ENCODE measurements around the gene PARP6.
"Not testable (repeated sequence)": the region's sequence is repeated elsewhere in the genome, so short reads cannot be mapped to it uniquely, and the experiment has no call there.

Gene PARP6

DNA sequence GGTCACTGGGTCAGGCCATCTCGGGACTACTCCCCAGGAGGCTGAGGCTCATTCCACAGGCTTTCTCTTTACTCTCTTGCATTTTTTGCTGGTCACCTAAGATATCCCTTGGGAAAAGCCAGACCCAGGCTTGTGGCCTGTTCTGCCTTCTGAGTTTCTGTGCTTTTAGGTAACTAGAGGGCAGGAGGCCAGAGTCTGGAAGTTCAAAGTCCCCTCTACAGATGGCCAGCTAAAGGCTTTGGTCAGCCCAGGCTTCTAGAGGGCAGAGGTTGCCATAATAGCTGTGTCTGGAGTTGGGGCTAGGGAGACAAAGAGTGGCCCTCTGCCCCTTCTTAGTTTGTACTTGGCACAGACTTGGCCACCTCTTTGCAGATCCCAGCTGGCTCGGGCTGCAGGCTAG, 8.4 kb upstream of the PARP6 start:
- DNase-seq (ENCODE audit: low spot score), result no peak

DNA sequence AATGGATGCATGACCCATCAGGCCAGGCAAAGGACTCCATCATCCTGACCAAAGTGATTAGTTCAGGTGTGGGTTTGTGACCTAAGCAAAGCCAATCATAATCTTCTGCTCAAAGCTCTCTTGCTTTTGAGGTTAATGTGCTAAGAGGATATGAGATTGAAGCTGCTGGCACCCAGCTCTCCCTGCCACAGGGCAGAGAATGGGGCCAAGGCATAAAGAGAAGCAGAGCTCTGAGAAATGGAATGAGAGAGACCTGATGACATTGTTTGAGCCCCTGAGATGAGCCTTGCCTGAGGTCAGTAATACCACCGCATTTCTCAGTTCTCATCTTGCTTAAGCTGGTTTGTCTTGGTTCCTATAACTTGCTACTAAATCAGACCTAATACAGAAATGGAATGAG, 6.4 kb upstream of the PARP6 start:
- DNase-seq (ENCODE audit: low spot score), result no peak

DNA sequence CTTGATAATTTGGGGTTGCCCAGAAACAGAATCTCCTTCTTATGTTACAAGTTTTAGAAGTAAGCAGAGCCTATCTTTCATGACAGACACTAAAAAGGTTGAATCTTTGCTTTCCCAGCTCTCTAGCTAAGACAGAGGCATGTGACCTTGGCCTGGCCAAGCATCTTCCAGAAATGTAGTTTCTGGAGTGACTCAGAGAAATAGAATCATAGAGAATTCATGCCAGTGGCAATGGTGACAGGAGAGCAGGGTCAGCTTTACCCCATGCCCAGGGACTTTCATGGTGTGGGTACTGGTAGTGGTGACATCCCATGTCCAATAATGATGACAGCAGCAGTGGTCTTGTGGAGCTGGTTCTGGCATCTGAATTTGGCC, 4.0 kb upstream of the PARP6 start:
- no peak for DNase-seq (ENCODE audit: low spot score)

DNA sequence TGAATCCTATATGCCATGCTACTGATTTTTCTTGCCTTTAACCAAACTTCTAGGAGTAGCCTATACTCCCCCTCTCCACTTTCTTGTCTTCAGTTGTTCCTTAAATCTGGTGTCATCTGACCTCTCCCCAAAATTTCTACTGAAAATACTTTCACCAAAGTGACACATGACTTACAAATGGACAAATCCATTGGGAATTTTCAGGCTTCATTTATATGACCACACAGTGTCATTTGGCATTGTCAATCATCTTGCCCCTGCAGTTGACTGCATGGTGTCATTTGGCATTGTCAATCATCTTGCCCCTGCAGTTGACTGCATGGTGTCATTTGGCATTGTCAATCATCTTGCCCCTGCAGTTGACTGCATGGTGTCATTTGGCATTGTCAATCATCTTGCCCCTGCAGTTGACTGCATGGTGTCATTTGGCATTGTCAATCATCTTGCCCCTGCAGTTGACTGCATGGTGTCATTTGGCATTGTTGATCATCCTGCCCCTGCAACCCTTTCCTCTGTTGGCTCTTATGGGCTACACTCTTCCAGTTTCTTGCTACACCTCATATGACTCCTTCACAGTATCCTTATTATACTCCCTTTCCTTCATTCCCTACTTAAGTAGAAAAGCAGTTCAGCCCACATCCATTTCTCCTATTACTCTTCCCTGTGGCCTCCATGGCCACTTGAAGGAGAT, 3.4 kb upstream of the PARP6 start:
- not testable (repeated sequence) for DNase-seq (ENCODE audit: low spot score)

DNA sequence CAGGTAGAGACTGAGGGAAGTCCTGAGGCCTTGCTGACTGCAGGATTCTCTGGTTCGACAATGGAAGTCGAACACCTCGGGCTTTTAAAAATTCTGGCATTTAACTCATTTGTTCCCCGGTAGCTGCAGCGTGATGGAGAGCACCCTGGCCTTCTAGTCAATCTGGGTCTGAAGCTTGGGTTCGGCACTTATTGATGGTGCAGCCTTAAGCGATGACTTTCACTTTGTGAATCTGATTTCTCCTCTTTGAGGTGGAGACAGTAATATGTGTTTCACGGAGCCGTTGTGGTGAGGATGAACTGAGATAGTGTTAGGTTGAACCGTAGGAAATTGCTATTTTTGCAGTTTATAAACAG, 621 bp upstream of the PARP6 start:
- no peak for DNase-seq (ENCODE audit: low spot score)

DNA sequence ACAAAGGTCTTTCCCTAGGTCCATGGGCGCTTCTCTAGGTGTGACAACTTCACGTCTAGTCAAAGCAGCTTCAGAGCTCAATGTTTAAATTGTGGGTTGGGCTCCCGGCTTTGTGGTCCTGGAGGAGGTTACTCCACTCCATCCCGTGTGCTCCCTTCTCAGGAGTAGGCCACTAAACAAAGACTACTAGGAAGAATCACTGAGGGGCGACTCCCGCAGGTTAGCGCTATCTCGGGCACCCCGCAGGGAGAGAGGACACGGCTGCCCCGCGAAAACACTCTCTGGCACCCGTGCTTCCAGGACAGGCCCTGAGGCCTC, 500 bp downstream of the PARP6 start:
- DNase-seq (ENCODE audit: low spot score), result peak; percentile 52

DNA sequence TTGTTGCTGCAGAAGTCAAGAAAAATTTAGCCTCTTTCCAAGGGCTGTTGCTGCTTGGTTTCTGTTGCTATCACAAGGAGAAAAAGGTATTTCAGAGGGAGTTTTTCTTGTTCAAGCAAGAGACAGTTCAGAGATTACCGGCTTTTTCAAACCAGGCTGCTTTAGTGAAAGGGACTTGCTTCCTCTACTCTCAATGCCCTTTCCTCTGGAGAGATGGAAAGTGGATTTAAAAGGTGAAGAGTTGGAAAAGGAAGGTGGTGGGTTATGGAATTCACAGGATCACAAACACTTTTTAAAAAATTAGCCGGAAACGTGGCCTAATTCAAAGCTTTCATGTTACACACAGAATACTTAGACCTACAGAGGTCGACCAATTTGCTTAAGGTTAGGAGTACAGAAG, 1.1 kb downstream of the PARP6 start:
- no peak for DNase-seq (ENCODE audit: low spot score)

DNA sequence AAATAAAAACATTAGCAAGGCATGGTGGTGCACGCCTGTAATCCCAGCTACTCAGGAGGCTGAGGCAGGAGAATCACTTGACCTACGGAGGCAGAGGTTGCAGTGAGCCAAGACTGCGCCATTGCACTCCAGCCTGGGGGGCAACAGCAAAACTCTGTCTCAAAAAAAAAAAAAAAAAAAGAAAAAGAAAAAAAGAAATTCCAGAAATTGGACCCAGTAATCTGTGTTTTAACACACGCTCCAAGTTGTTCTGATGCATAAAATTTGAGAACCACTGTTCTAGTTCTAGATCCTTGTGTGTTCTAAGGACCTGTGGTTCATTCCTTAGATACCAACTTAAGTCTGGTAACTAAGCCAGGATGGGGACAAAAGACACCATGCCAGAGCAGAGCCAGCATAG, 2.6 kb downstream of the PARP6 start:
- no peak for DNase-seq (ENCODE audit: low spot score)

DNA sequence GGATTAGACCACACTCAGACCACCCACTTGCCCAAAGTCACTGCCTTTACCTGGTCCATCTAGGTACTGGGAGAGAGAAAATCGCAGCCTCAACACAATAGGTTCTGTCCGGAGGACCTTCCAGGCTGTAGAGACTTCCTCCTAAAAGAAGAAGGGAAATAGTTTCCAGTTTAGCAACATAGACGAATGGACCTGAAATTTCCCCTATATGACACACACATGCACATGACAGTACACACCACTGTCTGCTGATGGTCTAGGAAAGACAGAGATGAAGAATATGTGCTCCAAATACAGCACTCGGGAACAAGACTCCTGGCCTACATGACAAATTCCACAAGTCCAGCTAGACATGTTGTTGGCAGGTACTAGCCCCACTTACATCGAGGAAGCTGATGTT, 7.3 kb downstream of the PARP6 start:
- DNase-seq (ENCODE audit: low spot score), result no peak

DNA sequence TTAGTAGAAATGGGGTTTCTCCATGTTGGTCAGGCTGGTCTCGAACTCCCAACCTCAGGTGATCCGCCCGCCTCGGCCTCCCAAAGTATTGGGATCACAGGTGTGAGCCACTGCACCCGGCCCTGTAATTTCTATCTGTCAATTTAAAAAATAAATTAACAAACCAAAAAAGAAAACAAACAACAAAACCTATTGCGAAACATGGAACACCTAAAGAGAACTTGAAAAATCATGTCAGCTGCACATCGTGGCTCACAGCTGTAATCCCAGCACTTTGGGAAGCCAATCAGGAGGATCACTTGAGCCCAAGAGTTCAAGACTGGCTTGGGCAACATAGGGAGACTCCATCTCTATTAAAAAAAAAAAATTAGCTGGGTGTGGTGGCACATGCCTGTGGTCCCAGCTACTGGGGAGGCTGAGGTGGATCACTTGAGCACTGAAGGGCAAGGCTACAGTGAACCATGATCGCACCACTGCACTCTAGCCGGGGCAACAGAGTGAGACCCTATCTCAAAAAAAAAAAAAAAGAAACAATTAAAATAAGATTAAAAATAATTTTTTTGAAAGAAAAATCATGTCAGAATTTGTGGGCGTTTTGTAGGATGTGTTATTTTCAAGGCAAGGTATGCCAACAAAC, 19.6 kb downstream of the PARP6 start:
- no peak for DNase-seq (ENCODE audit: low spot score)

DNA sequence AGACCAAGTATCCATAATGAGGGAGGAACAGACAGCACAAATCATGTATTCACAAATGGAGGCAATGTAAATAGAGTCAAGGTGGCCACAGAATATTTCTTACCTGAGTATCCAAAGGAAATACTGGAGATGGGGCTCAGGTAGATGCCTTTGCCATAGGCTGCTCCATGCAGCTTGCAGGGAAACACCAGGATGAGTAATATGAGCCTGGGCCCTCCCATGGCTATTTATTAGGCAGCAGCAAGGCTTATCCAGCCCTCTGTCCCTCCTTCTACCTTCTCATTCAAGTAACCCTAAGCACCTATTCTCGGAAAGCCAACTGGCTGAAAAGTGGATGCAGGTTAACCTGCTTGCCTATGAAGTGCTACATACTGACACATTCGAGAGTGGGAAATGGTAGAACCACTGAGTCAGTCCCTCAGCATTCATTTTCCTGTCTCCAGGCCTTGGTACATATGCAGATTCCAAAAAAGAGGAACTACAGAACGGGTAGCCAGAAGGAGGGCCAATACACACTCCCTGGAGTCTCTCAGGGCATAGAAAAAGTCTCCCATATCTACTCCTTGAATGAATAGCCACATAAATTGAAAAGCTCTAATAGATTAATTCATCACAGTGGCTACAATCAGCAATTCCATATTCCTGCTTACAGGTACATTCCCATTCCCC, 23.1 kb downstream of the PARP6 start:
- DNase-seq (ENCODE audit: low spot score), result no peak

DNA sequence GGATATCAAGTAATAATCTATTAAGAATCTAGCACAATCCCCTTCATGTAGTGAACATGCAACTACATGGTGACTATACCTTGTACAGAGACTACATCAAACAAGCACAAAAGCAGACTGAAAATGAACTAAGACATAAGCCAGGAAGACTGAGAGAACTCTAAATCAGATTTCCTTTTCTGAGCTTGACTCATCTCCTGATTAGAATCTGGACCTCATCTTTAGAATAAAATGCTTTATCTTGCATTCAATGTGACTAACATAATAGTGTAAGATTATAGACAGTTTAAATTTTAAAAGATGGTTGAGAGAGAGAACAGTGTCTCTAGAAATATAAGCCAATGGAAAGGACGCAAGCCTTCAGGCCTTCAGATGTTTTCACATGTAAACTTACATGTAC, 23.8 kb downstream of the PARP6 start:
- no peak for DNase-seq (ENCODE audit: low spot score)

DNA sequence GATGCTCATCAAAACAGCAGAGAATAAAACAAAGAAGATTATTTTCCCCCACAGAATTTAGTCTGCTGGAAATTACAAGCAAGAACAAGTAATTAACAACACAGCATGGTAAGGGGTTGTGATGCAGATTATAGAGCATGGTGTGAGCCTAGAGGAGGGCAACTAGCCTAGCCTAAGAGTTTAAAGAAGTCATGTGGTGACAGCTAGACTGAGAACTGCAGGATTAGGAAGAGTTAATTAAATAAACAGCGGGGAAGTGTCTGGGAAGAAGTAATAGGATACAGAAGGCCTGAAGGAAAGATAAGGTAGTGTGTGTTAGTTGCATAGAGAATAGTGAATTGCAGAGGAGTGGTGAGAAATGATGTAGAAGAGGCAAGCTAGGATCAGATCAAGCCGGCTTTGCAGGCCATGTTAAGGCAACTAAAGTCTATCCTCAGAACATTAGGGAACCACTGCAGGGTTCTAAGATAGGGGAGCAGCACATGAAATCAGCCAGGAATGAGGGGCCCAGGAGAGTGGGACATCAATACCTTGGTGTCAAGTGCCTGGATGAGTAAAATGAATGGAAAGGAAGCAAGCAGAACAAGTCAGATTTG, 29.5 kb downstream of the PARP6 start:
- peak; percentile 33 for DNase-seq (ENCODE audit: low spot score)

DNA sequence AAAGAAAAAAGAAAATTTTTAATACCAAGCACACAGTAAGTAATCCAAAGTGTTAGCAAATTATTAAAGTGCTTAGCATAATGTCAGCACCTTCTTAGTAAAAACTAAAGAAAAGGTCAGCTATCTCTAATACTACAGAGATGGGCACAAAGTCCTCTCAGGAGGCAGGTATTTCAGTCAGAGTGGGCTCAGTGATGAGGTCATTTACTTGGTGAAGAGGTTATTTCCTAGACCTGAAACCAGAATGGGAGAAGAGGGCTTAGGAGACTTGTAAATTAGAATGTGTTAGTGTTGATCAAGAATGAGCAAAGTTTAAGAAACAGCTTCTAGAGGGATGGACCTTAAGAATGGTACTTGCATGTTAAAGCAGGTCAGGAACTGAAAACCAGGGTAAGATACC, 32.7 kb downstream of the PARP6 start:
- no peak for DNase-seq (ENCODE audit: low spot score)

DNA sequence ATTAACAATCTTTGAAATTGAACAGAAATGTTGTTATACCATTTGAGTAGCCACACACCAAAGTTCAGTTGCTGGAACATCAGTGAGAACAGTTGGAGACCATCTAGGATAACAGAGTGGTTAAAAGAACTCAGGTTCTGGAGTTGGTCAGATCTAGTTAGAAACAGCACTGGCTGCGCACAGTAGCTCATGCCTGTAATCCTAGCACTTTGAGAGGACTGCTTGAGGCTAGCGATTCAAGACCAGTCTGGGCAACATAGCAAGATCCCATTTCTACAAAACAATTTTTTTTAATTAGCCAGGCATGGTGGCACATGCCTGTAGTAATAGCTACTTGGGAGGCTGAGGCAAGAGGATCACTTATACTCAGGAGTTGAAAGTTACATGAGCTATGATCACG, 33.8 kb downstream of the PARP6 start:
- DNase-seq (ENCODE audit: low spot score), result no peak

DNA sequence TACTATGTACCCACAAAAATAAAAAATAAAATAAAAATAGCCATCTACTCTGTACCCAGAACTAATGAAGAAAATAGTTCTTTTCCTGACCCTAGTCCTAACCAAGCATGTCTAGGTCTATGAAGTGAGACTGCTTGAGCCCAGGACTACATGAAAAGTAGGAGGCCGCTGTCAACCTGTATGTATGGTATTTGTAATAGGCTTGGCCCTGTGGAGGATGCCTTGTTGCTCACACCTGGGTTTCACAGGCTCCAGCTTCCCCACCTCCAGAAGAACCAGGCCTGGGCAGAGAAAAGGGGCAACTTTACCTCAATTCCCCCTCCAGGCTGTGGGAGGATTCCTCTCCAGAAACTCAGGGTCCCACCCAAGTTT, 34.5 kb downstream of the PARP6 start:
- no peak for DNase-seq (ENCODE audit: low spot score)

DNA sequence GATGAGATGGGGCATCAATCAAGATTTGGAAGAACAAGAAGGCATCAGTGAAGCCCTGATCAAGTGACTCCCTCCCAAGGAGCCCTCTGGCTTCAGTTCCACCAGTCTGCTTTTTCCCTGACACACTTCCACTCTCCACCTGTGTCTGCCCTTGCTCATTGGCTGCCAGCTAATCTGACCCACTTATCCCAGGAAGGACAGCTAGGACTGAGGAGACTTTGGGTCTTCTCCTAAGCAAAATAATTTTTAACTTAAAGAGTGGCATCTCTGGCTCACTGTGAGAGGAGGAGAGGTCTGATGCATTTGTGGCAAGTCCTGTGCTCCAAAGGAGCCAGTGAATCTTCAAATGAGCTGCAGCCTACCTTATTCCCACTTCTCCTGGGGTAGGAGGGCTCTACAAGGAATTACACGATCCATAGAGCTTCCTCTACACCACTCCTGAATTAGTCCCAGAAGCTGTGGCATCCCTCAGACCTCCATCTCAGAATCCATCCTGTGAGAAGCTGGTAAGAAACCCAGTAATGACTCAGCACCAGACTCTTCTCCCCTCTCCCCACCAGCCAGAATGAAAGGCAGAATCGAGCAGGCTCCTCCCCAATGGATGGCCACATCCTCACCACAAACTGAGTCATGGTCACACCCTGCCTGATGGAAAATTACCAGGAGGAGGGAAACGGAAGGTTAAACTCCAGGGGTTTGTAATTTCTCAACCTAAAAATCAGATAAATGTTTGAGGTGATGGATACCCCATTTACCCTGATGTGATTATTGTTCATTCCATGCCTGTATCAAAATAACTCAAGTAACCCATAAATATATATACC, 35.1 kb downstream of the PARP6 start:
- peak; percentile 51 for DNase-seq (ENCODE audit: low spot score)

DNA sequence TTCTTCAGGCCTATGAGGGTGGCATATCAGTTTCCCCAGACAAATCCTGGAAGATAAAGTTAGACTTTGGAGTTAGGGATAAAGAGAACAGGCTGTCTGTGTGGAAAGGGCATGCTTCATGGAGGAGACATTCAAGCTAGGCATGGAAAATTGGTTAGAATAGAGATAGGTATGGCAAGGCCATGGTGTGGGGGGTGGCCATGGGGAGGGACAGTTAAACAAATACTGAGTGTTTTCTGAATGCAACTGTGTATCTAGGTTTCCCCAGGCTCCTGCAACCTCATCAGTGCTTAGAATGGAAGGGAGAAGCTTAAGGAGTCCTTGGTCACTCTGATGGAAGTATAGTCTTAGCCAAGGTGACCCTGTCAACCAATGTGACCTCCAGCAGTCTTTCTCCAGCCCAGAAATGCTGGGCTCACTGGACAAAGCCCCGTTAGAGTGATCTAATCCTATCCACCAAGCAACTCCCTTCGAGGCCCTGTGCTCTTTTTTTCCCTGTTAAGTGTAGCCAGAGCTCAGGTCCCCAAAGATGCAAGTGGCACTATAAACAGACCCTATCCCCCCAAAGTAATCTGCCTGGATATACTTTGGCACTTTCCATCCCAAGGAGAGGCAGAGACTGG, 35.9 kb downstream of the PARP6 start:
- DNase-seq (ENCODE audit: low spot score), result no peak

DNA sequence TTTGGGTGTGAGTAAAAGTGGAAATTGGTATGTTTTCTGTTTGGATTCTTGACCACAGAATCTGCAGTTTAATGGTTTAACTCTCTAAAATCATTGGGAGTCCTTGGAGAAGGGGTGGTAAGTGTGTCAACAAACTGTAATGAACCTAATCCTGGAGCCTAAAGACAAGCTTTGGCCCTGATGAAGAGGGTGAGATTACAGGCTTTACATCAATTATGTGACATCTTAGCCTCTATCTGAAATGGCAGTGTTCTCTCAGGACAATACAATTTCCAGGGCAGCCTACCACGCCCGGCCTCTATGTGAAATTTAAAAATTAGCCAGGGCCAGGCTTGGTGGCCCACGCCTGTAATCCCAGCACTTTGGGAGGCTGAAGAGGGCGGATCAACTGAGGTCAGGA, 37.1 kb downstream of the PARP6 start:
- no peak for DNase-seq (ENCODE audit: low spot score)

DNA sequence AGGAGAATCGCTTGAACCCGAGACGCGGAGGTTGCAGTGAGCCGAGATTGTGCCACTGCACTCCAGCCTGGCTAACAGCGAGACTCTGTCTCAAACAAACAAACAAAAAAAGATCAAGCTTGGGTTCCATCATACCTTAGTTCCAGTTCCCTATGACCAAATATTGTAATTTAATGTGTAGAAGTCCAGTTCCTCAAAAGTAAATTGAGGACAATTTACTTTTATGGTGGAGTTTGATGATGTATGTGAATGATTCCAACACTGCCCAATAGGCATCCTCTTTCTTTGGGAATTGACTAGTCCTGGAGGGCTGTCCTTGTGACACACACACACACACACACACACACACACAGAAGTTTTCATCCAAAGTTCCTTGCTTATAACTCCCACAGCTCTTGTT, 38.6 kb downstream of the PARP6 start:
- no peak for DNase-seq (ENCODE audit: low spot score)

DNA sequence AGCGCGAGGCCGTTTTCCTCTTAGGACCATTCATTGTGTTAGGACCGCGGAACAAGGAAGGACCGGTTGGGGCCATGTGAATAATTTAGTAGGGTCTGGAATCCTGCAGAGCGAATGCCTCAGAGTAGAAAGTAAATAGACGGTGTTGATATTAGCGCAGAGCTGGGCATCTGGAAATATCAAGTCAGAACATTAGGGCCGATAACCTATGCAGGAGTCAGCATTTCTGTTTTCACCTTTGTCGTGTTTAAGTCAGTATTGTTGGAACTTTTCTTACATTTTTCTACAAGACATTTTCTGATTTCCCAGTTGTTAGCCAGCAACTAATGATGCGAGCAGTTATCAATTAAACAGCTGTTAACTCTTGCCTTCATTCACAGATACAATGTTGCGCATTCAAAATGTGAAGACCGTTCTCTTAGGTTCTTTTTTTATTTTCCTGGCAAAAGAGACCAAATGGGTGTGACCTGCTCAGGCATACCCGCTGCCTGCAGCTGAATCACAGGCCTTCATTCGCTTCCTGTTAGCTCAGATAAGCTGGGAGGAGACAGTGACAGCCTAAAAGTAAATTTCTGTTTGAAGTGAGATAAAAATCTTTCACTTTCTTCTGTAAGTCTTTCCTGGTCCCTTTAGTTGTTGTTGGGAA, 40.4 kb downstream of the PARP6 start:
- peak; percentile 43 for DNase-seq (ENCODE audit: low spot score)

Measured in iPS-NIHi11 (cell line).